Loucy (cell line): ENCODE measurements around the gene FMNL2.

Experiments used
- CTCF ChIP-seq: fragments of 200-600 bp; sonication (generic); conservative IDR thresholded peaks from 2 replicates; pipeline ENCODE4 v1.5.1; 2014; ENCODE audit warnings: mild to moderate bottlenecking, antibody characterized with exemption, low read length
- EZH2phosphoT487 ChIP-seq: fragments of 200-600 bp; IDR thresholded peaks from 2 replicates; pipeline ENCODE4 v1.6.1; 2018; ENCODE audit warnings: antibody characterized with exemption, mild to moderate bottlenecking, moderate library complexity, borderline replicate concordance

DNA sequence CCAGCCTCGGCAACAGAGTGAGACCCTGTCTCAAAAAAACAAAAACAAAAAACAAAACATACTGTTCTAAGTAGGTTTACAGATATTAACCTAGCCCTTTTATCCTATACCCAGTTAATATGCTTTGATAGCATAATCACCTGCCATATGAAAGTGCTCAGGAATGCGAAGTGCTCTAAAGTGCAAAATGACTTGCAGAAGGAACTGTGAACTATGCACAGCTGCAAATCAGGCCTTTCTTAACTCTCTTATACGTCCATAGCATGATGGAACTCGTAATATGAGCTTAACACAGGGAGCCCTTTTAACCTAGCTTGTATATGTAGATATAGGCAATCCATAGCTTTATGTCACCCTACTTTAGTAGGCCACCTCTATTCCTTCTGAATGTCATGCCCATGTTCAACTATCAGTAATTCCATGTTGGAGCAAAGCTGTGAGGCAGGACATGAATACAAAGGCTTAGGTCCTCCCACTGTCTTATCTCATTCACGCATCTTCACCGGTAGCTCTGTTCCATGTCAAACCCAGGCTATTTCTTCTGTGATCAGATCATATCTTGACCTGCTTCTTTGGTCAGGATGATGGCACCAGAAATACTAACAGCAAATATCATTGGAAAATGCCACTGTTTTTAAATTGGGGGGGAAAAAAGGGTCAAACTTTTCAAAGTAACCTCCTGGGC is 309.4 kb downstream of the FMNL2 start:
- TF ChIP-seq CTCF (no peak), EZH2phosphoT487 (no peak)
